ENCODE data around the gene ADGRV1. TPM values are rescaled to one million over a fixed set of nuclear protein-coding genes. Genes with fewer than 3 reads are reported as not detected.

ADGRV1 gene
- polyA plus RNA-seq, 1 donor from 2014 or later: 3.7 TPM

- no peak overlapping the region for H3K9ac ChIP-seq (ENCODE audit: low read length)
- no peaks in the 10 kb centered on the region for H4K20me1 ChIP-seq (ENCODE audit: insufficient read depth)
- no peaks in the 10 kb centered on the region for H3K27me3 ChIP-seq (ENCODE audit: insufficient read depth, low read depth, low read length)
- H3K9me2 ChIP-seq (ENCODE audit: insufficient read depth, low read length): no peaks in the 10 kb centered on the region
- TF ChIP-seq RAD21 (conservative IDR thresholded peaks at IDR 0.05): no peak
- TF ChIP-seq EP300 (conservative IDR thresholded peaks at IDR 0.05; ENCODE audit: poor library complexity, severe bottlenecking): no peak
- TF ChIP-seq, protein P1, sequence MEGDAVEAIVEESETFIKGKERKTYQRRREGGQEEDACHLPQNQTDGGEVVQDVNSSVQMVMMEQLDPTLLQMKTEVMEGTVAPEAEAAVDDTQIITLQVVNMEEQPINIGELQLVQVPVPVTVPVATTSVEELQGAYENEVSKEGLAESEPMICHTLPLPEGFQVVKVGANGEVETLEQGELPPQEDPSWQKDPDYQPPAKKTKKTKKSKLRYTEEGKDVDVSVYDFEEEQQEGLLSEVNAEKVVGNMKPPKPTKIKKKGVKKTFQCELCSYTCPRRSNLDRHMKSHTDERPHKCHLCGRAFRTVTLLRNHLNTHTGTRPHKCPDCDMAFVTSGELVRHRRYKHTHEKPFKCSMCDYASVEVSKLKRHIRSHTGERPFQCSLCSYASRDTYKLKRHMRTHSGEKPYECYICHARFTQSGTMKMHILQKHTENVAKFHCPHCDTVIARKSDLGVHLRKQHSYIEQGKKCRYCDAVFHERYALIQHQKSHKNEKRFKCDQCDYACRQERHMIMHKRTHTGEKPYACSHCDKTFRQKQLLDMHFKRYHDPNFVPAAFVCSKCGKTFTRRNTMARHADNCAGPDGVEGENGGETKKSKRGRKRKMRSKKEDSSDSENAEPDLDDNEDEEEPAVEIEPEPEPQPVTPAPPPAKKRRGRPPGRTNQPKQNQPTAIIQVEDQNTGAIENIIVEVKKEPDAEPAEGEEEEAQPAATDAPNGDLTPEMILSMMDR (IDR thresholded peaks at IDR 0.05; ENCODE audit: poor library complexity, severe bottlenecking): no peak
- no peak for TF ChIP-seq REST (IDR thresholded peaks at IDR 0.05; ENCODE audit: borderline replicate concordance)
- TF ChIP-seq TAF1 (IDR thresholded peaks at IDR 0.05; ENCODE audit: low read depth): no peak
- no peak for TF ChIP-seq SMC3 (conservative IDR thresholded peaks at IDR 0.05; ENCODE audit: poor library complexity)
- no peak for TF ChIP-seq MXI1 (conservative IDR thresholded peaks at IDR 0.05; ENCODE audit: poor library complexity, severe bottlenecking)
- TF ChIP-seq POLR2AphosphoS5 (IDR thresholded peaks at IDR 0.05): no peak
- TF ChIP-seq EZH2 (IDR thresholded peaks at IDR 0.05; ENCODE audit: borderline replicate concordance, insufficient read depth, low read length, poor library complexity, severe bottlenecking): no peak
- H3K36me3 ChIP-seq (ENCODE audit: insufficient read depth, low read length): no peaks in the 10 kb centered on the region
- H3K9me3 ChIP-seq (ENCODE audit: low read length): no peaks in the 10 kb centered on the region
- no peak overlapping the region for H3K27ac ChIP-seq (ENCODE audit: low read length)
- no peak overlapping the region for H2AFZ ChIP-seq (ENCODE audit: low read depth, low read length)
- no peaks in the 10 kb centered on the region for H3K79me2 ChIP-seq (replicated peaks; ENCODE audit: insufficient read depth, low read length)
- H3K4me3 ChIP-seq (ENCODE audit: low read length): no peak overlapping the region
- H3F3A ChIP-seq (ENCODE audit: insufficient read depth, low read length, poor library complexity, severe bottlenecking): no peaks in the 10 kb centered on the region
- H3K4me2 ChIP-seq (ENCODE audit: low read length): no peak overlapping the region
Observed at GRCh38 chr5:91146230-91146629, 587.6 kb downstream of the ADGRV1 start.

DNA sequence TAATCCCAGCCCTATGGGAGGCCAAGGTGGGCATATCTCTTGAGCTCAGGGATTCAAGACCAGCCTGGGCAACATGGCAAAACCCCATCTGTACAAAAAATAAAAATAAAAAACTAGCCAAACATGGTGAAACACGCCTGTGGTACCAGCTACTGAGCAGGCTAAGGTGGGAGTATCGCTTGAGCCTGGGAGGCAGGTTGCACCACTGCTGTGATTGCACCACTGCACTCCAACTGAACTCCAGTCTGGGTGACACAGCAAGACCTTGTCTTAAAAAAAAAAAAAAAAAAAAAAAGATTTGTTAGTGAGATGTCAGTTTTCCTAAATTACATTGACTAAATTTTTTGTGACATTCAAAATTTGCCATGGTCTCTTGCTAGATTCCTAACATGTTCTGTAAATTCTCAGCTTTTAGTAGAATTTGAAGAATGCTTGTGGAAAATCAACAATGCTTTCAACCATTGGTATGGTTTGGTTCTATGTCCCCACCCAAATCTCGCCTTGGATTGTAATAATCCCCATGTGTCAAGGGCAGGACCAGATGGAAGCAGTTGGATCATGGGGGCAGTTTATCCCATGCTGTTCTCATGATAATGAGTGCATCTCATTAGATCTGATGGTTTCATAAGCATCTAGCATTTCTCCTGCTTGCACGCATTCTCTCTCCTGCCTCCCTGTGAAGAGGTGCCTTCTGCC, 588.5 kb downstream of the ADGRV1 start:
- Histone ChIP-seq H3K27ac (ENCODE audit: low read length) (no peak overlapping the region), H3K9me3 (ENCODE audit: low read length) (no peaks in the 10 kb centered on the region), H4K20me1 (ENCODE audit: insufficient read depth) (no peaks in the 10 kb centered on the region), H3K9me2 (ENCODE audit: insufficient read depth, low read length) (no peaks in the 10 kb centered on the region), H3K36me3 (ENCODE audit: insufficient read depth, low read length) (no peaks in the 10 kb centered on the region), H3K79me2 (replicated peaks; ENCODE audit: insufficient read depth, low read length) (no peaks in the 10 kb centered on the region), H2AFZ (ENCODE audit: low read depth, low read length) (no peak overlapping the region), H3F3A (ENCODE audit: insufficient read depth, low read length, poor library complexity, severe bottlenecking) (no peaks in the 10 kb centered on the region), H3K4me2 (ENCODE audit: low read length) (no peak overlapping the region), H3K27me3 (ENCODE audit: insufficient read depth, low read depth, low read length) (no peaks in the 10 kb centered on the region), H3K9ac (ENCODE audit: low read length) (no peak overlapping the region), H3K4me3 (ENCODE audit: low read length) (no peak overlapping the region)
- TF ChIP-seq TAF1 (IDR thresholded peaks at IDR 0.05; ENCODE audit: low read depth) (no peak), EP300 (conservative IDR thresholded peaks at IDR 0.05; ENCODE audit: poor library complexity, severe bottlenecking) (no peak), RAD21 (conservative IDR thresholded peaks at IDR 0.05) (no peak), MXI1 (conservative IDR thresholded peaks at IDR 0.05; ENCODE audit: poor library complexity, severe bottlenecking) (no peak), REST (IDR thresholded peaks at IDR 0.05; ENCODE audit: borderline replicate concordance) (no peak), SMC3 (conservative IDR thresholded peaks at IDR 0.05; ENCODE audit: poor library complexity) (no peak), EZH2 (IDR thresholded peaks at IDR 0.05; ENCODE audit: borderline replicate concordance, insufficient read depth, low read length, poor library complexity, severe bottlenecking) (no peak), POLR2AphosphoS5 (IDR thresholded peaks at IDR 0.05) (no peak)
- TF ChIP-seq, protein P1 (IDR thresholded peaks at IDR 0.05; ENCODE audit: poor library complexity, severe bottlenecking): no peak

All from neural cell (in vitro differentiated cells).